Right lung (tissue), 5 donors: ENCODE results near the gene PHF14. TPM values are rescaled to one million over a fixed set of nuclear protein-coding genes. Genes with fewer than 3 reads are reported as not detected.
"Not testable (repeated sequence)": the region's sequence is repeated elsewhere in the genome, so short reads cannot be mapped to it uniquely, and the experiment has no call there.

Experiments used
- DNase-seq, 2 donors: peaks; one replicate each; pipeline ENCODE4 v3.0.0-alpha.2; 2013
- polyA plus RNA-seq, 5 donors: library from polyadenylated mRNA; unstranded; fragments of 120-200 nt; gene quantifications; one replicate each; pipeline versions ENCODE4 v1.2.1 to v1.2.3, GENCODE V29; 2013; ENCODE audit warnings: inconsistent platforms in 1 of 5, low replicate concordance in 1 of 5; ENCODE audit not compliant: insufficient read length in 5 of 5, insufficient read depth in 1 of 5

The PHF14 gene
- polyA plus RNA-seq, 5 donors: 57.9 to 83.7 (median 70.1) TPM

DNA sequence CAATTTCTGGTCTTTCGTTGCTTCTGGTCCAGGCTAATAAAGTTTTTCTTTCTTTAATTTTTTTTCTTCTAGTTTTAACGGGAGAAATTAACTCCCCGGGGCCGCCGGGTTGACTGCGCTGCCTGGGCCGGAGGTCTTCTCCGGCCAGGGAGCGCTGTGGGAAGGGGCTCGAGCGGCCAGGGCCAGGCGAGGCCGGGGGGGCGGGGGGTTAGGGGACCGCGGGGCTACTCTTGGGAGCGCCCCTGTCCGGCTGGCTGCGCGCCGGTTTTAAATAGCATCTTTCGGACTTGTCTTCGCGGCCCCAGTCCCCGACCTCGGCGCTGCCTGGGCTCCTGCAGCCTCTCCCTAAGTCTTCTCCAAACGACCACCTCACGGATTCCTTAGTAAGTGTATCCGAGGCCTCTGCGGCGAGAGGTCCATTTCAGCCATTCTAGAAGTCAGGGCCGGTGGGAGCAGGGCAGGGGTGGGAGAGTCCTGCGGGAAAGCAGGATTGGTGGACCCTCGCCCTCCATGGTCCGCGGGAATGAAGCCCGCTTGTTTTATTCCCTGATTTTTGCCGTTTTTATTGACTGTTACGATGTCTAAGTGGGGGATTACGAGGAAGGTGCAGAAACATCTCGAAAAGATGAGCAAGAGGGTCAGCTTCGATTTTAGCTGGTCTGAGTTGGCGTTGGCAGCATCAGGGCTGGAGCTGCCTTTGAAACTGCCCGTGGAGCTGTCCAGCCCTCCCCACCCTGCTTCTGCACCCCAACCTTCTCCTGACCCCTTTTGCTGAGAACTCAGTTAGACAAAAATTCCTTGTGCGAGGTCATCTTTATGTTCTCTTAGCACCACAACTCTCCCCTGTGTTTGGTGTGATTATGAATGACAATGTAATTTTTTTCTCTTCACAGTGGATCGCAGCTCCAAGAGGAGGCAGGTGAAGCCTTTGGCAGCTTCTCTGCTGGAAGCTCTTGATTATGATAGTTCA is 555 bp downstream of the PHF14 start:
- peak; percentile 32 to 33 for DNase-seq

- no peak for DNase-seq
Observed at GRCh38 chr7:10977113-10977512, 3.4 kb downstream of the PHF14 start.

GRCh38 chr7:10981317-10981716 is 7.6 kb downstream of the PHF14 start:
- DNase-seq: no peak

GRCh38 chr7:10990748-10991147 is 17.1 kb downstream of the PHF14 start:
- not testable (repeated sequence) for DNase-seq

GRCh38 chr7:10995482-10996166 is 22.0 kb downstream of the PHF14 start:
- DNase-seq: not testable (repeated sequence)

DNA sequence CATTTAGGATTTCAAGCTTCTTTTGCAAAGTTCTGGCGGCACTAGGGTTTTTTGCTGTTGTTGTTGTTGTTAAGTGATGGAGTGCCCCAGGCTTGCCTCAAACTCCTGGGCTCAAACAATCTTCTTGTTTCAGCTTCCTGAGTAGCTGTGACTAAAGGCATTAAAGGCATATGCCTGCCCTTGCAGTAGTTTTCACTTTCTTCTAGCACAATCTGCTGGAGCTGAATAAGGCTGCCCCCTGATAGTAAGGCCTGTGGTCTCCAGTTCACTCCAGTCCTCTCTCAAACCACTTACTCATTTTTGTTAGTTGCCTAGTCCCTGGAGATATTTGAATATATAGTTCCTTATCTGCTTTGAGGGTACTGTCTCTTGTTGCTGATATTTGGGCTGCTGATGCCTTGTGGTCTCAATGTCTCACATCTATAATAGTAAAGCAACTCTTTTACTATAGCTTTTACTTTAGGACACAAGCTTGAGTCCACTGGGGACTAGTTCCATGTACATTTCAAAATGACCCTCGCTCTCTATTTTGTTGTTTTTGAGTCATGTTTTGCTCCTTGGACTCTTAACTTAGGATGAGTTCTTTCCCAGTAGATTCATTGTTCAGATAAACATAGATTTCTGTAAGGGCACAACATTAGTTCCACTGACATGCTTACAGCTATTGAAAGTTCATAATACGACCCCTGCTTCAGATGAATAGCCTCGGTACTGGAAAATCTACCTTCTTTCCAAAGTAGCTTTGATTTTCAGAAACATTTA is 25.5 kb downstream of the PHF14 start:
- no peak for DNase-seq

- DNase-seq: no peak
Observed at GRCh38 chr7:11005202-11005601, 31.5 kb downstream of the PHF14 start.

DNA sequence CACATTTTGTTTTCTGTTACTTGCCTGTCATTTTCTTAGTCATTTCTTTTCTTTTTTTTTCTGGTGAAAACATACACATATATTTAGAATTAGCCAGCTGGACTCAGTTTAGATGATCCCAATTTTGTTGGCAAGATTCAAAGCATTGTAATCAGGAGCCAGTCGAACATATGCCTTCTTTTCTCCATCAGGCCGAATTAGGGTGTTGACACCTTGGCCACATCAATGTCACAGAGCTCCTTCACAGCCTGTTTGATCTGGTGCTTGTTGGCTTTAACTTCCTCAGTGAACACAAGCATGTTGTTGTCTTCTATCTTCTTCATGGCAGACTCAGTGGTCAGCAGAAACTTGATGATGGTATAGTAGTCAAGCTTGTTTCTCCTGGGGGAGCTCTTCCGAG is 32.6 kb downstream of the PHF14 start:
- no peak for DNase-seq

DNA sequence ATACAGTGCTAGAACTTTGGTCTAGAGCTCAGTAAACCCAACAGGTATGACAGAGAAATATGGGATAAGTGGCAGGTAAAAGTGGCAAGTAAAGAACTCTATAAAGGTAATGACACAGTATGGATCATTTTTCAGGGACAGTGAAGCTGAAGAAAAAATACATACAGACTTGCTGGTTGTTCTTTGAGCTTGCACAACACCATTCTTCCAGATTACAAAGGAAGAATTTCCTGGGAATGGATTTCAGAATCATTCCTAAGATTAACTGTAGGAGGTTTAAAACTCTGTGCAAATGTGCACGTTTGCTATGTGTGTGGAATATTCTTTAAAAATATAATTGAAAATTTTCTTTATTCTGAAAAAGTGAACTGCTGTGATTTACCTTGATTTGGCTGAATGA is 36.0 kb downstream of the PHF14 start:
- DNase-seq: no peak

GRCh38 chr7:11021468-11021867 is 47.8 kb downstream of the PHF14 start:
- DNase-seq: no peak

- DNase-seq: no peak
Observed at GRCh38 chr7:11026452-11027359, 53.0 kb downstream of the PHF14 start.

DNA sequence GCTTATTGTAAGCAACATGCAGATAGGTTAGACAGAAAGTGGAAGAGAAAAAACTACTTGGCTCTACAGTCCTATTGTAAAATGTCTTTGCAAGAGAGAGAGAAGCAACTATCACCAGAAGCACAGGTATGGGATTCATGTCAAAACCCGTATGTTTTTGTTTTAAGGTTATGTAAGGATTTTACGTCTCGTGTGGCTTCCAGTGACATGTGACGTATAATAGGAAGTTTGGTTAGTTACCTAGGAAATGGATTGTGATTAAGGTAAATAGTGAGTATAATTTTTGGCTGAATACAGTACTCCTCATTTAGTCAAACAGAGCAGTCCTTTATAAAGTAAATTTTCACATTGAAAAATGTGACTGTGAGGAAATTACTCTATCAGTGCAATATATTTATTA is 62.0 kb downstream of the PHF14 start:
- no peak for DNase-seq

- no peak for DNase-seq
Observed at GRCh38 chr7:11039974-11040373, 66.3 kb downstream of the PHF14 start.

GRCh38 chr7:11054033-11054432 is 80.4 kb downstream of the PHF14 start:
- no peak for DNase-seq

DNA sequence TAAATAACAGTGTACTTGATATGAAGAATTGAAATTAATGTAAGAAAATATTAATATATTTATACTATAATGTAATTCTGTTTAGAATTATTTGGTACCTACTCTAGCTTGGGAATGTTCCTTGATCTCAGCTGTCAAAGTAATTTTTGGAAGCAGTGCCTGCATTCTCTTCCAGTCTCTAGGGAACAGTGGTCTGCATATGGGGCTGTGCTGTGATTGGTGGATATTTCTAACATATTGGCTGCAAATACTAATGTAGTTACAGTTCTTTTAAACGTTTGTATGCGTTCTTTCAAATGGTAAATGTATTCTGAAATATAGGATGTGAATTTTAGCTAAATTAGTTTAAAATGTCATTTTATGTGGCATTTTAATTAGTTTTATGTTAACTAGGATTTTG is 87.2 kb downstream of the PHF14 start:
- DNase-seq: no peak

DNA sequence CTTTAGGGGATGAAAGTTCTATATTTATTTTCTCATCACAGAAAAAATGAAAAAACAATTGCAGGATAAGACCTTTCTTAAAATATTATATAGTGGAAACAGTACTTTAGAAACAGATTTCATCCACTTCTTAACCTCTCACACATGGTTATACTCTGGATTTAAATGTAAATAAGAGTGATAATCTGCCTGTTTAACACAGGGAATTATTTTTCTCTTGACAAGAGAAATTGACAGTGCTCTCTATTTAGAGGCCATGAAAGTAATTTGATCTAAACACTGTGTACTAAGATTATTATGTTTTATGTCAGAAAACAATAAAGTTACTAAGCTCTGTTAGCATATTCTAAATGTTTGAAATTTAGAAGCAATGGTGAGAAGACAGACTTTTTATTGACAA is 88.4 kb downstream of the PHF14 start:
- DNase-seq: no peak

DNA sequence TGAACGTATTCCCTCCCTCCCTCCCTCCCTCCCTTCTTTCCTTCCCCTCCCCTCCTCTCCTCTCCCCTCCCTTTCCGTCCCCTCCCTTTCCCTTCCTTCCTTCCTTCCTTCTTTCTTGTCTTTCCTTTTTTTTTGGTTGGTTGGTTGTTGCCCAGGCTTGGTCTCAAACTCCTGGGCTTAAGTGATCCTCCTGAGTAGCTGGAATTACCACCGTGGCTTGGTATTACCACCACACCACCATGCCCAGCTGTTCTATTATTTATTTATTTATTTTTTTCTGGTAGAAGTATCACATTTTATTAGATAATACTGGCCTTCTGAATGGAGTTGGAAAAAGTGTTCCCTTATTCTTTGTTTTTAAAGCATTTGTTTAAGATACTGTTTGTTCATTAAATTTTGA is 95.9 kb downstream of the PHF14 start:
- DNase-seq: no peak

- no peak for DNase-seq
Observed at GRCh38 chr7:11077816-11078215, 104.1 kb downstream of the PHF14 start.

DNA sequence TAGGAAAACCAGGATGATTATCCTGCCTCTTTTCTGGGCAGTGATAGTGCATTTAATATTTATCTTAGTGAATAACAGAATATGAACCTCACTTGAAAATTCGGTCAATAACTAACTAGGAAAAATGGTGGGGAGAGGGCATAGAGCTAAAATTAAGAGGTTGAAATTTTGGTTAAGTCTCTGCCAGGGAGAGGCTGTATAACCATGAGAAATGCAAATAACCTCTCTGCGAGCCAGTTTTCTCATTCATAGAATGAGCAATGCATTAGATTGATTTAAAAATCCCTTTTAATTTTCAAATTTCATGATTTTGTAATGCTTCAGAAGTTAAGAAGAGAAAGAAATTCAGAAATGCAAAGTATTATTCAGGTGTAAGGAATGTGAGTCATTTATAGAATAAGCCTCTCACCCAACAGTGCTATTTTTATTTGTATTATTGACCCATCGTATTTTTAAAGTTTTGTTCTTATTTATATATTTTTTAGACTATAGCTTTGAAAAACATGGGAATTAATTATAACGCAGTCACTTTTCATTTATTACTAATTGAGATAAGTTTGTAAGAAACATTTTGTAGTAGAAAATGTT is 104.7 kb downstream of the PHF14 start:
- no peak for DNase-seq

GRCh38 chr7:11079907-11080306 is 106.2 kb downstream of the PHF14 start:
- no peak for DNase-seq

- DNase-seq: no peak
Observed at GRCh38 chr7:11082121-11082520, 108.4 kb downstream of the PHF14 start.
